IMR-90 (cell line): ENCODE measurements around the gene TMPRSS6. TPM values are rescaled to one million over a fixed set of nuclear protein-coding genes. Genes with fewer than 3 reads are reported as not detected.

Source experiments
- ATAC-seq: fragments of 200-7000 bp; cut with Tn5 transposase; 2 replicates; pipeline ENCODE4 v1.9.1; 2020; ENCODE audit warnings: low read depth, mild to moderate bottlenecking, moderate library complexity
- BruUV-seq: library from RNA; stranded (reverse); fragments of 400-500 nt; replicated peaks from 2 replicates; lab custom pipeline; 2021; lab: Mats Ljungman, UMichigan
- CTCF ChIA-PET: fragments of 300-600 bp; formaldehyde crosslinking; extraction: SDS; loops from one replicate; lab custom pipeline; 2021; ENCODE audit warnings: antibody characterized with exemption; lab: Yijun Ruan, JAX
- POLR2A ChIA-PET: fragments of 300-600 bp; sonication (Branson Sonifier 250); formaldehyde crosslinking; loops from one replicate; lab custom pipeline; 2022; ENCODE audit warnings: antibody characterized with exemption; ENCODE audit not compliant: unreplicated experiment; lab: Charles Lee
- DNase-seq: peaks from one replicate; pipeline ENCODE4 v3.0.0; 2013
- H2AFZ ChIP-seq: replicated peaks from 2 replicates; pipeline ENCODE3; 2013; ENCODE audit warnings: low read length, mild to moderate bottlenecking; ENCODE audit not compliant: poor library complexity
- H2AK5ac ChIP-seq: 2 replicates; pipeline ENCODE4 v1.6.1; 2013; ENCODE audit warnings: low read depth, low read length, inconsistent platforms
- H2AK9ac ChIP-seq: replicated peaks from 2 replicates; pipeline ENCODE3; 2013; ENCODE audit warnings: mild to moderate bottlenecking, low read depth, low read length, moderate library complexity; ENCODE audit not compliant: poor library complexity
- H2BK120ac ChIP-seq: 2 replicates; pipeline ENCODE4 v1.6.1; 2013; ENCODE audit warnings: low read depth, low read length, inconsistent platforms
- H2BK15ac ChIP-seq: 3 replicates; pipeline ENCODE4 v1.6.1; 2013; ENCODE audit warnings: low read depth, low read length, inconsistent platforms
- H2BK20ac ChIP-seq: 2 replicates; pipeline ENCODE4 v1.6.1; 2013; ENCODE audit warnings: low read depth, mild to moderate bottlenecking, inconsistent platforms, low read length, moderate library complexity
- H2BK5ac ChIP-seq: 2 replicates; pipeline ENCODE4 v1.6.1; 2013; ENCODE audit warnings: mild to moderate bottlenecking, low read depth, low read length, inconsistent platforms; ENCODE audit not compliant: poor library complexity, severe bottlenecking
- H3K14ac ChIP-seq: replicated peaks from 2 replicates; pipeline ENCODE4 v1.6.1; 2013; ENCODE audit warnings: low read depth, low read length, inconsistent platforms
- H3K18ac ChIP-seq: 2 replicates; pipeline ENCODE4 v1.6.1; 2013; ENCODE audit warnings: low read depth, low read length, control low read depth
- H3K23ac ChIP-seq: 2 replicates; pipeline ENCODE4 v1.6.1; 2013; ENCODE audit warnings: low read depth, low read length, inconsistent platforms
- H3K27ac ChIP-seq: 2 replicates; pipeline ENCODE4 v1.5.1; 2013; ENCODE audit warnings: mild to moderate bottlenecking, control low read depth, low read length; ENCODE audit not compliant: insufficient read depth
- H3K27me3 ChIP-seq: 2 replicates; pipeline ENCODE4 v1.6.1; 2013; ENCODE audit warnings: low read length; ENCODE audit not compliant: control insufficient read depth, insufficient read depth
- H3K36me3 ChIP-seq: 2 replicates; pipeline ENCODE4 v1.6.1; 2013; ENCODE audit warnings: low read length, mixed read lengths; ENCODE audit not compliant: control insufficient read depth, insufficient read depth
- H3K4ac ChIP-seq: 2 replicates; pipeline ENCODE4 v1.6.1; 2013; ENCODE audit warnings: low read depth, low read length, inconsistent platforms
- H3K4me1 ChIP-seq: 2 replicates; pipeline ENCODE4 v1.6.1; 2013; ENCODE audit warnings: low read length, mixed read lengths; ENCODE audit not compliant: control insufficient read depth, insufficient read depth
- H3K4me2 ChIP-seq: 2 replicates; pipeline ENCODE4 v1.6.1; 2013; ENCODE audit warnings: low read depth, mild to moderate bottlenecking, control low read depth, low read length, moderate library complexity
- H3K4me3 ChIP-seq: 2 replicates; pipeline ENCODE4 v1.5.1; 2013; ENCODE audit warnings: low read depth, mild to moderate bottlenecking, control low read depth, low read length, moderate library complexity; ENCODE audit not compliant: insufficient read depth
- H3K56ac ChIP-seq: 2 replicates; pipeline ENCODE4 v1.6.1; 2013; ENCODE audit warnings: low read length, inconsistent platforms; ENCODE audit not compliant: insufficient read depth; ENCODE audit errors: extremely low read depth
- H3K79me1 ChIP-seq, 2 experiments: 2 replicates each; pipeline ENCODE4 v1.6.1; 2013; ENCODE audit warnings: low read length in 2 of 2, inconsistent platforms in 1 of 2, low read depth in 1 of 2
- H3K9ac ChIP-seq: 2 replicates; pipeline ENCODE4 v1.6.1; 2013; ENCODE audit warnings: low read depth, low read length, control low read depth
- H3K9me1 ChIP-seq: 2 replicates; pipeline ENCODE4 v1.6.1; 2013; ENCODE audit warnings: low read length, inconsistent platforms; ENCODE audit not compliant: insufficient read depth
- H3K9me3 ChIP-seq: 2 replicates; pipeline ENCODE4 v1.6.1; 2013; ENCODE audit warnings: low read length; ENCODE audit not compliant: control insufficient read depth, insufficient read depth
- H4K20me1 ChIP-seq: 2 replicates; pipeline ENCODE4 v1.6.1; 2013; ENCODE audit warnings: low read length, inconsistent platforms; ENCODE audit not compliant: insufficient read depth
- H4K5ac ChIP-seq: 2 replicates; pipeline ENCODE4 v1.6.1; 2013; ENCODE audit warnings: mild to moderate bottlenecking, low read depth, low read length, control low read depth
- H4K8ac ChIP-seq, 2 experiments: 2 replicates each; pipeline ENCODE4 v1.6.1; 2013; ENCODE audit warnings: low read depth in 2 of 2, low read length in 2 of 2, control low read depth in 1 of 2, inconsistent platforms in 1 of 2
- H4K91ac ChIP-seq: 2 replicates; pipeline ENCODE4 v1.6.1; 2013; ENCODE audit warnings: low read depth, low read length, inconsistent platforms; ENCODE audit not compliant: insufficient read depth
- BHLHE40 ChIP-seq: fragments of 150-350 bp; IDR thresholded peaks from 2 replicates; pipeline ENCODE4 v1.6.1; 2016; ENCODE audit warnings: mild to moderate bottlenecking, low read depth, low read length
- CEBPB ChIP-seq: IDR thresholded peaks from 2 replicates; pipeline ENCODE4 v1.6.1; 2012; ENCODE audit warnings: low read depth, low read length, improper control_type of control experiment
- CHD1 ChIP-seq: IDR thresholded peaks from 2 replicates; pipeline ENCODE4 v1.6.1; 2012; ENCODE audit warnings: low read depth, low read length, improper control_type of control experiment
- CTCF ChIP-seq: conservative IDR thresholded peaks from 2 replicates; pipeline ENCODE4 v1.5.1; 2012; ENCODE audit warnings: mild to moderate bottlenecking, low read depth, low read length, improper control_type of control experiment
- FOS ChIP-seq: fragments of 150-350 bp; IDR thresholded peaks from 2 replicates; pipeline ENCODE4 v1.6.1; 2016; ENCODE audit warnings: low read depth, low read length
- MAFK ChIP-seq: IDR thresholded peaks from 2 replicates; pipeline ENCODE4 v1.6.1; 2012; ENCODE audit warnings: low read depth, low read length, improper control_type of control experiment
- MAZ ChIP-seq: IDR thresholded peaks from 2 replicates; pipeline ENCODE4 v1.6.1; 2012; ENCODE audit warnings: low read depth, mild to moderate bottlenecking, low read length, improper control_type of control experiment, moderate library complexity, borderline replicate concordance
- MXI1 ChIP-seq: IDR thresholded peaks from 2 replicates; pipeline ENCODE4 v1.6.1; 2012; ENCODE audit warnings: low read depth, mild to moderate bottlenecking, low read length, moderate library complexity, borderline replicate concordance
- NFE2L2 ChIP-seq: fragments of 150-350 bp; IDR thresholded peaks from 2 replicates; pipeline ENCODE4 v1.6.1; 2016; ENCODE audit warnings: low read depth, mild to moderate bottlenecking, low read length
- POLR2A ChIP-seq: IDR thresholded peaks from 2 replicates; pipeline ENCODE4 v1.6.1; 2012; ENCODE audit warnings: mild to moderate bottlenecking, low read depth, low read length
- RAD21 ChIP-seq: IDR thresholded peaks from 2 replicates; pipeline ENCODE4 v1.6.1; 2012; ENCODE audit warnings: low read length, improper control_type of control experiment
- RCOR1 ChIP-seq: IDR thresholded peaks from 2 replicates; pipeline ENCODE4 v1.6.1; 2012; ENCODE audit warnings: mild to moderate bottlenecking, low read length, improper control_type of control experiment; ENCODE audit not compliant: insufficient replicate concordance
- RFX5 ChIP-seq: IDR thresholded peaks from 2 replicates; pipeline ENCODE4 v1.8.0; 2012; ENCODE audit warnings: low read depth, mild to moderate bottlenecking, low read length, moderate library complexity
- SMC3 ChIP-seq: fragments of 150-350 bp; IDR thresholded peaks from 2 replicates; pipeline ENCODE4 v1.6.1; 2016; ENCODE audit warnings: low read depth, mild to moderate bottlenecking, antibody characterized with exemption, low read length, moderate library complexity
- WGBS, 2 experiments: methylation state at CpG; one replicate each; pipeline versions ENCODE4 v1.1.5 to v1.1.7; 2013; ENCODE audit warnings: missing lambda C conversion rate in 2 of 2; ENCODE audit not compliant: insufficient read length in 1 of 2; ENCODE audit errors: extremely low coverage in 2 of 2; 5-methylcytosine and 5-hydroxymethylcytosine counted together
- dilution Hi-C: fragments of 300-500 bp; cut with HindIII; formaldehyde crosslinking; loops from one replicate; pipeline ENCODE4 v1.14.3; 2018; ENCODE audit warnings: low sequenced_read_pairs; ENCODE audit not compliant: unreplicated experiment
- in situ Hi-C: fragments of 300-500 bp; cut with MboI; formaldehyde crosslinking; loops from 3 replicates; pipeline ENCODE4 v1.14.3; 2019; ENCODE audit warnings: low sequenced_read_pairs, inconsistent platforms, mixed read lengths
- intact Hi-C: fragments of 100-400 bp; cut with micrococcal nuclease; formaldehyde crosslinking; loops from 2 replicates; pipeline ENCODE4 v1.10.0; 2022
- polyA plus RNA-seq, 3 experiments: library from polyadenylated mRNA; depleted of rRNA; stranded (reverse); fragments of >200 nt; gene quantifications; 2 replicates each; pipeline ENCODE4 v1.2.3, GENCODE V29; 2012; ENCODE audit warnings: low replicate concordance in 1 of 3
- total RNA-seq: library from RNA; depleted of rRNA; stranded (reverse); fragments of >200 nt; gene quantifications from 2 replicates; pipeline ENCODE4 v1.2.3, GENCODE V29; 2012
- TF ChIP-seq, protein P1 (sequence below): fragments of 150-350 bp; IDR thresholded peaks from 2 replicates; pipeline ENCODE4 v1.6.1; 2016; ENCODE audit warnings: low read depth, mild to moderate bottlenecking, low read length, moderate library complexity, borderline replicate concordance
- TF ChIP-seq, protein P2 (sequence below): fragments of 150-350 bp; IDR thresholded peaks from 2 replicates; pipeline ENCODE4 v1.6.1; 2017; ENCODE audit warnings: mild to moderate bottlenecking, antibody characterized with exemption, low read length, low read depth

TMPRSS6 gene
- total and polyA plus RNA-seq, 2 of the 4 experiments (the other 2 are of a cell fraction): not detected

DNA sequence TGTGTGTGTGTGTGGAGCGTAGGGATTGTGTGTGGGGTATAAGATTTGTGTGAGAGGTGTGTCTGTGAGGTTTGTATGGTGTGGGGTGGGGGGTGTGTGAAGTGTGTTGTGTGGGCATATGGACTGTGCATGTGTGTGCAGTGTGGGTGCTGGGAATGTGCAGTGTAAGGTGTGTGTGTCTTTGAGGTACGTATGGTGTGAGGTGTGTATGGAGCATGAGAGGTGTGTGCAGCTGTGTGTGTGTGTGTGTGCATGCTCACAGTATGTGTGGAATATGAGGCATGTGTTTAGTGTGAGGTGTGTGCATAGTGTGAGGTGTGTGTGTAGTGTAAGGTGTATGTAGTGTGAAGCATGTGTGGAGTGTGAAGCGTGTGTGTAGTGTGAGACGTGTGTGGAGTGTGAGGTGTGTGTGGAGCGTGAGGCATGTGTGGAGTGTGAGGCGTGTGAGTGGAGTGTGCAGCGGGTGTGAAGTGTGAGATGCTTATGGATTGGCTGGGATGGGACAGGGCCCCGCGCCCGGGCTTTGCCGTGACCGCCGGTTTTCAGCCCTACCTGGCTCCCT, 1.7 kb upstream of the TMPRSS6 start:
- Histone ChIP-seq H2BK120ac (no peak overlapping the region), H3K56ac (no peak overlapping the region), H3K79me1 (no peaks in the 10 kb centered on the region), H3K9me1 (no peaks in the 10 kb centered on the region; the same call in 1 of the 2 replicates), H2BK5ac (peak overlapping the region; percentile 37), H3K4me1 (no peaks in the 10 kb centered on the region), H3K4me2 (no peak overlapping the region), H3K4me3 (no peak overlapping the region), H3K9me3 (no peaks in the 10 kb centered on the region), H2AK9ac (no peak overlapping the region), H3K23ac (no peak overlapping the region), H2BK15ac (no peak overlapping the region), H3K27me3 (peaks cover 56% of the 10 kb centered on the region), H2AFZ (no peak overlapping the region), H4K8ac (no peak overlapping the region), H3K9ac (no peak overlapping the region), H2BK20ac (no peak overlapping the region), H4K20me1 (no peaks in the 10 kb centered on the region), H4K91ac (no peak overlapping the region), H3K18ac (no peak overlapping the region), H3K27ac (no peak overlapping the region), H2AK5ac (no peak overlapping the region), H3K14ac (no peak overlapping the region), H4K5ac (no peak overlapping the region), H3K36me3 (no peaks in the 10 kb centered on the region), H3K4ac (no peak overlapping the region)
- in situ Hi-C loops (no loop called here), intact Hi-C loops (no loop called here), dilution Hi-C loops (no loop called here)
- BruUV-seq: no TSS peak
- DNase-seq (no peak), ATAC-seq (no peak)
- TF ChIP-seq MAZ (no peak), RAD21 (no peak), NFE2L2 (no peak), BHLHE40 (no peak), CTCF (no peak), CHD1 (no peak), SMC3 (no peak), MXI1 (no peak), CEBPB (no peak), RCOR1 (no peak), POLR2A (no peak), MAFK (no peak), FOS (no peak), RFX5 (no peak)
- TF ChIP-seq, protein P1, sequence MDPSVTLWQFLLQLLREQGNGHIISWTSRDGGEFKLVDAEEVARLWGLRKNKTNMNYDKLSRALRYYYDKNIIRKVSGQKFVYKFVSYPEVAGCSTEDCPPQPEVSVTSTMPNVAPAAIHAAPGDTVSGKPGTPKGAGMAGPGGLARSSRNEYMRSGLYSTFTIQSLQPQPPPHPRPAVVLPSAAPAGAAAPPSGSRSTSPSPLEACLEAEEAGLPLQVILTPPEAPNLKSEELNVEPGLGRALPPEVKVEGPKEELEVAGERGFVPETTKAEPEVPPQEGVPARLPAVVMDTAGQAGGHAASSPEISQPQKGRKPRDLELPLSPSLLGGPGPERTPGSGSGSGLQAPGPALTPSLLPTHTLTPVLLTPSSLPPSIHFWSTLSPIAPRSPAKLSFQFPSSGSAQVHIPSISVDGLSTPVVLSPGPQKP: no peak
- TF ChIP-seq, protein P2, sequence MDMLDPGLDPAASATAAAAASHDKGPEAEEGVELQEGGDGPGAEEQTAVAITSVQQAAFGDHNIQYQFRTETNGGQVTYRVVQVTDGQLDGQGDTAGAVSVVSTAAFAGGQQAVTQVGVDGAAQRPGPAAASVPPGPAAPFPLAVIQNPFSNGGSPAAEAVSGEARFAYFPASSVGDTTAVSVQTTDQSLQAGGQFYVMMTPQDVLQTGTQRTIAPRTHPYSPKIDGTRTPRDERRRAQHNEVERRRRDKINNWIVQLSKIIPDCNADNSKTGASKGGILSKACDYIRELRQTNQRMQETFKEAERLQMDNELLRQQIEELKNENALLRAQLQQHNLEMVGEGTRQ: no peak
- 71 to 100% methylated on average over 2 to 11 of the region's 13 CpGs for WGBS, 2 experiments
- POLR2A ChIA-PET: no interaction called here
- CTCF ChIA-PET: no interaction called here
